Stimulated activated CD4-positive, alpha-beta T cell treated with anti-CD3 and anti-CD28 coated beads, Interleukin-4, amount 100 ng/mL, for 4 hours (primary cell): Measurements from ENCODE around the gene KRT9.

ENCODE experiments used
- DNase-seq, 2 experiments: peaks; one replicate each; pipeline ENCODE4 v3.0.0-alpha.2; 2020

KRT9 gene

DNA sequence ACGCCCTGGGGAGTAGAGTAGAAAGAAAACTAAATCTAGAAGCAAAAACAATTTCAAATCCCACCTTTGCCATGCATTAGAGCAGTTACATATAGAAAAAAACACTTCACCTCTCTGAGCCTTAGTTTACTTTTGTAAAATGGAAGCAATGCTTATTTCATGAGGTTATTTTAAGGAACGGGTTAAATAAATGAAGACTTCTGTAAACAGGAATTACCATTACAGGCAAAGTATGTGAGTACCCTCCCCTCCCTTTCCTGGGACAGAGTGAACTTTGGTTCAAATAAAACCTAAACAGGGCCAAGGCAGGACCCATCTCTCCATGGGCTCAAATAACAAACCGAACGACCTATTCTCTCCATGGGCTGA, 48.6 kb downstream of the KRT9 start:
- no peak for DNase-seq

GRCh38 chr17:41522301-41523224, 49.3 kb downstream of the KRT9 start:
- no peak for DNase-seq

DNA sequence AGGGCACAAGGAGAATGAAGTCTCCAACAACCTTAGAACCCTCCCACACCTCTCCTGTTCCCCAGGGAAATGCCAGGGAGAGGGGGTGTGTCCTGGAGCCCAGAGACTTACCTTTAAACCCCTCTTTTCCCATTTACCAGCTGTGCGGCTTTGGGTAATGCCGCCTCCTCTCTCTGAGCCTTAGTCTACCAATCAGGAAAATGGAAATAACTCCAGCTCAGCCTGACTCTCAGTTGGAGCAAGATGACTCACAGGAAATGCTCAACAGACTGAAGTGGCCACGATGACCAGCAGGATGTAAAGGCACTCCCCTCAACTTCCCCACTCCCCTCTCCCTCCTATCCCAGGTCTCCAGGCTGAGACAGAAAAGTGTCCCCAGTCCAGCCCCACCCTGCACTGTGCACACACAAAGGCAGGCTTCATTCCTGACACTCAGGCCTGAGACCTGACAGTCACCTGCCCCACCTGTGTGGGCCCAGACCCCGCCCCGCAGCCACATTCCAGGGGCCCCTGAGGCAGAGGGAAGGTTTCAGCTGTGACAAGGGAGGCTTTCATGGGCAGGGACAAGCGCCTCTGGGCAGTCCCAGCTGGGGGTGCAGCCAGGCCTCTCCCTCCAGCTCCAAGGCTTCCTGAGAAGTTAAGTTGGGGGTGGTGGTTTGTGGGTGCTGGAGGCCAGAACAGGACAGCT, 50.1 kb downstream of the KRT9 start:
- DNase-seq, result no peak

GRCh38 chr17:41520821-41521521, 50.9 kb downstream of the KRT9 start:
- no peak for DNase-seq

DNA sequence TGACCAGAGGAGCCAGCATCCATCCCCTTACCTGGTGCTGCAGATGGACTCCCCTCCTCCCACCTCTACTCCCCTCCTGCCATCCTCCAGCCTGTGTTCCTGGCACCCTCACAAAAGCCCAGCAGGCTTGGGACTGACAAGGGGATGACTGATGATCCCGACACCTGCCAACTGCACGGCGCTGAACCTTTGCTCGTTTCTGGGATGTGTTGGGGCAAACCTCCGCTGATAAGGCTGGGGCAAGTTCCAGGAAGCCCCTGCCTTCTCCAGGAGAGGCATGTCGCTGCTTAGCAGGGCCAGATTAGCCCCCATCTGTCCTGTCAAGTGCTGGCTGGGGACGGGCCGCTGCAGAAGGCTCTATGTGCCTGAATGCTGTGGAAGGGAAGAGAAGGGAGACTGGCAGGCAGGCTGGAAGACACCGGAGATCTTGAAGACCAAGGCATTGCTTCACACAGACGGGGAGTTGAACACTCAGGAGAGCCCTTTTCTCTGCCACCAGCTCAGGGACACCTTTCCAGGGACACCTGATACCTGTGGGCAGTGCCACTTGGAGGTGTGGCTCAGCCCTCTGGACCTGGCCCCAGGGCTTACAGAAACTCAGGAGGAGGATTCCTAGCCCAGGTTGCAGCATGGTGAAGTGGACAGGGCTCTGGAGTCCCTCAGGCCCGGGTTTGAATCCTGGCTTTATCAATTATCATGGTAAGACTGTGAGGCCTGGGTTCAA, 52.2 kb downstream of the KRT9 start:
- no peak for DNase-seq

GRCh38 chr17:41518789-41519449, 52.9 kb downstream of the KRT9 start, which contains the start of gene KRT15:
Gene KRT15, minus strand, starts transcription at chr17:41518890. Its CDS starts 63 bp downstream, at chr17:41518827.
- no peak for DNase-seq

DNA sequence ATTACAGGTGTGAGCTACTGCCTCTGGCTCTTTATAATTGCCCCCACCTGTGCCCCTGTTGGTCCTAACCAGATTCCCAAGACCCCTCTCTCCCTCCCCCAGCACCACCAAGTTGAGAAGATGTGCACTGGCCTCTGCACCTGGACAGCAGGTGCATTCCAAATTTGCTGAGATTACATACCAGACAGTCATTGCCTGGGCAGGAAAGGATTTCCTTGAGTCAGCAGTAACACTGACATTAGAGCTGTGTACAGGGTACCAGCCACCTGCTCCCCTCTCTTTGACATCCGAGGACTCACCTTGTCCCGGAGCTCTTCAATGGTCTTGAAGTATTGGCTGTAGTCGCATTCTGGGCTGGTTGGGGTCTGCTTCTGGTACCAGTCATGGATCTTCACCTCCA, 53.8 kb downstream of the KRT9 start:
- no peak for DNase-seq

GRCh38 chr17:41516830-41517283, 55.0 kb downstream of the KRT9 start:
- DNase-seq, result no peak

DNA sequence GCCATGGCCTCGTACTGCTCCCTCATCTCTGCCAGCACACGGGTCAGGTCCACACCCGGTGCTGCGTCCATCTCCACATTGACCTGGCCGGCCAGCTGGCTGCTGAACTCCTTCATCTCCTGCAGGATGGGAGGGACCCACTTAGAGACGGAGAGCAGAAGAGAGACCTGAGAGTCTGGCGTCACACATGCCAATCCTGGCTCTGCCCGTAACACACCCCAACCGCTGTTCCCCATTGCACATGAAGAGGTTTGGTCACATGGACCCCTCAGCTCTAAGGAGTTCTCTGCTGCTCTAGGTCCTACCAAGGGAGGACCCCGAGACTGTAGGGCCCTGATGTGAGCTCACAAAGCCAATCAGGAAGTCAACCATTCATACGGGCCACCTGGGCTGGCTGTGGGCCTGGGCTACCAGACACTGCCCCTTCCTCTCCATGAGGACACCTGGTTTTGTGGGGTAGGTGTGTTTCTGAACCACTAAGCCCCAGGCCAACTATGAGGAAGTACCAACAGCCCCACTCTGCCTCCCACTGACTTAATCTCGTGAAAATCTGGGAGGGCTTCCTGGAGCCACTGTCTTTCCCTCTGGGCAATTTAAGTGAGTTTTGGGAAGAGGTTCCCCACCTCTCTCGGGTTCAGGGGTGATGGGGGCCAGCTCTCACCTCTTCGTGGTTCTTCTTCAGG, 55.6 kb downstream of the KRT9 start:
- no peak for DNase-seq
